OCI-LY7 (cell line): ENCODE results near the gene BTBD9. TPM values are rescaled to one million over a fixed set of nuclear protein-coding genes. Genes with fewer than 3 reads are reported as not detected.

ENCODE experiments used
- BruUV-seq: library from RNA; stranded (reverse); fragments of 400-500 nt; replicated peaks from 2 replicates; lab custom pipeline; 2021; lab: Mats Ljungman, UMichigan
- CTCF ChIA-PET: fragments of 300-600 bp; sonication (Branson Sonifier 250); formaldehyde crosslinking; loops from one replicate; lab custom pipeline; 2022; ENCODE audit warnings: antibody characterized with exemption; ENCODE audit not compliant: unreplicated experiment; lab: Charles Lee
- POLR2A ChIA-PET: fragments of 300-600 bp; sonication (Branson Sonifier 250); formaldehyde crosslinking; loops from one replicate; lab custom pipeline; 2022; ENCODE audit warnings: antibody characterized with exemption; lab: Charles Lee
- DNase-seq: peaks from one replicate; pipeline ENCODE4 v3.0.0-alpha.2; 2015; ENCODE audit warnings: low spot score
- H2AFZ ChIP-seq: fragments of 200-600 bp; sonication (generic), shearing (Covaris generic); 2 replicates; pipeline ENCODE4 v1.6.1; 2014; ENCODE audit warnings: mild to moderate bottlenecking, antibody characterized with exemption, low read length, moderate library complexity
- H3K27ac ChIP-seq: fragments of 200-600 bp; sonication (generic); 2 replicates; pipeline ENCODE4 v1.5.1; 2014; ENCODE audit warnings: mixed run types, low read depth, mild to moderate bottlenecking, moderate library complexity, low read length, inconsistent platforms; ENCODE audit not compliant: poor library complexity, severe bottlenecking
- H3K36me3 ChIP-seq: fragments of 200-600 bp; sonication (generic); 2 replicates; pipeline ENCODE4 v1.6.1; 2014; ENCODE audit warnings: mild to moderate bottlenecking, antibody characterized with exemption, low read length, moderate library complexity, mixed read lengths; ENCODE audit not compliant: insufficient read depth
- H3K4me1 ChIP-seq: fragments of 200-600 bp; sonication (generic); 2 replicates; pipeline ENCODE4 v1.5.1; 2014; ENCODE audit warnings: mild to moderate bottlenecking, low read length; ENCODE audit not compliant: insufficient read depth, poor library complexity, severe bottlenecking
- H3K4me2 ChIP-seq: fragments of 200-600 bp; sonication (generic); 2 replicates; pipeline ENCODE4 v1.6.1; 2014; ENCODE audit warnings: mild to moderate bottlenecking, low read length
- H3K4me3 ChIP-seq: fragments of 200-600 bp; sonication (generic); 2 replicates; pipeline ENCODE4 v1.5.1; 2014; ENCODE audit warnings: mild to moderate bottlenecking, low read depth, low read length; ENCODE audit not compliant: poor library complexity, severe bottlenecking
- H3K79me2 ChIP-seq: fragments of 200-600 bp; sonication (generic); 2 replicates; pipeline ENCODE4 v1.6.1; 2016; ENCODE audit warnings: low read depth, mild to moderate bottlenecking, low read length, moderate library complexity, mixed read lengths; ENCODE audit not compliant: insufficient read depth
- H3K9me2 ChIP-seq: fragments of 200-600 bp; sonication (generic); 2 replicates; pipeline ENCODE4 v1.6.1; 2016; ENCODE audit warnings: mild to moderate bottlenecking, low read length, mixed read lengths; ENCODE audit not compliant: insufficient read depth
- H3K9me3 ChIP-seq: fragments of 200-600 bp; sonication (generic); 2 replicates; pipeline ENCODE4 v1.6.1; 2014; ENCODE audit warnings: mild to moderate bottlenecking, mixed run types, low read length, mixed read lengths
- H4K20me1 ChIP-seq: fragments of 200-600 bp; sonication (generic); 2 replicates; pipeline ENCODE4 v1.6.1; 2014; ENCODE audit warnings: mild to moderate bottlenecking, antibody characterized with exemption, low read length, moderate library complexity, mixed read lengths; ENCODE audit not compliant: insufficient read depth
- EZH2phosphoT487 ChIP-seq: fragments of 200-600 bp; sonication (generic); IDR thresholded peaks from 2 replicates; pipeline ENCODE4 v1.6.1; 2018; ENCODE audit warnings: low read depth, borderline replicate concordance, mild to moderate bottlenecking, mixed run types, antibody characterized with exemption, low read length, moderate library complexity, mixed read lengths
- intact Hi-C: fragments of 100-400 bp; cut with micrococcal nuclease; formaldehyde crosslinking; loops from one replicate; pipeline ENCODE4 v1.10.0; 2022; ENCODE audit not compliant: unreplicated experiment
- total RNA-seq, 2 experiments: library from RNA; depleted of rRNA in 1 of 2; stranded (reverse); fragments of >200 nt in 1 of 2; shearing (Covaris generic) in 1 of 2; gene quantifications; 2 replicates each; pipeline ENCODE4 v1.2.3, GENCODE V29; 2014 to 2022
- TF ChIP-seq, protein P1 (sequence below): fragments of 200-600 bp; sonication (generic); conservative IDR thresholded peaks from 2 replicates; pipeline ENCODE4 v1.5.1; 2014; ENCODE audit warnings: mild to moderate bottlenecking, antibody characterized with exemption, low read length, moderate library complexity, mixed read lengths

The BTBD9 gene
- total RNA-seq, 2 experiments from 2014 or later = 5.9 to 7.3 TPM

DNA sequence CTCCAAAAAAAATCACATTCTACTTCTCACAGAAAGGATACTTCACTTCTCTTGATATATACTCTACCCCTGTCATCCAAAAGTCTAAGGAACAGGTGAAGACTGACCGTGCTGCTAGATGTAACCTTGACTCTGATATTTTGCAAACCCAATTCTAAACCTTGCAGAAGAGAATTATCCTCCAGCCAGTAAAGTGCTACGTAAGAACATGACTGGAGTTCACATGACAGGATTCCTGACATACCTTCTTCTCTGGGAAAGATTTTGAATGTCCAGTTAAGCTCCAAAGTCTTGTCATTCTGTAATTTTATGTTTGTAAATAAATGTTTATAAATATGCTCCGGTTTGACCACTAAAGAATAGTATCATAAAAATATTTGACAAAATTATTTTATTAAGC is 35.8 kb downstream of the BTBD9 start:
- Histone ChIP-seq H3K36me3 (no peaks in the 10 kb centered on the region), H3K4me1 (no peaks in the 10 kb centered on the region), H3K9me3 (no peaks in the 10 kb centered on the region), H3K79me2 (no peaks in the 10 kb centered on the region), H3K27ac (no peak overlapping the region), H3K4me3 (no peak overlapping the region), H3K4me2 (no peak overlapping the region), H3K9me2 (no peaks in the 10 kb centered on the region), H4K20me1 (no peaks in the 10 kb centered on the region), H2AFZ (no peak overlapping the region)
- ChIA-PET POLR2A (no interaction called here), CTCF (interaction anchor here (1.5 kb wide), 1 partner anchor 12 kb away, joined by 3 read pairs; no protein-coding TSS in a partner anchor)
- no peak for DNase-seq
- BruUV-seq = no TSS peak
- TF ChIP-seq EZH2phosphoT487 = no peak
- TF ChIP-seq, protein P1, sequence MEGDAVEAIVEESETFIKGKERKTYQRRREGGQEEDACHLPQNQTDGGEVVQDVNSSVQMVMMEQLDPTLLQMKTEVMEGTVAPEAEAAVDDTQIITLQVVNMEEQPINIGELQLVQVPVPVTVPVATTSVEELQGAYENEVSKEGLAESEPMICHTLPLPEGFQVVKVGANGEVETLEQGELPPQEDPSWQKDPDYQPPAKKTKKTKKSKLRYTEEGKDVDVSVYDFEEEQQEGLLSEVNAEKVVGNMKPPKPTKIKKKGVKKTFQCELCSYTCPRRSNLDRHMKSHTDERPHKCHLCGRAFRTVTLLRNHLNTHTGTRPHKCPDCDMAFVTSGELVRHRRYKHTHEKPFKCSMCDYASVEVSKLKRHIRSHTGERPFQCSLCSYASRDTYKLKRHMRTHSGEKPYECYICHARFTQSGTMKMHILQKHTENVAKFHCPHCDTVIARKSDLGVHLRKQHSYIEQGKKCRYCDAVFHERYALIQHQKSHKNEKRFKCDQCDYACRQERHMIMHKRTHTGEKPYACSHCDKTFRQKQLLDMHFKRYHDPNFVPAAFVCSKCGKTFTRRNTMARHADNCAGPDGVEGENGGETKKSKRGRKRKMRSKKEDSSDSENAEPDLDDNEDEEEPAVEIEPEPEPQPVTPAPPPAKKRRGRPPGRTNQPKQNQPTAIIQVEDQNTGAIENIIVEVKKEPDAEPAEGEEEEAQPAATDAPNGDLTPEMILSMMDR = no peak
- intact Hi-C loops = no loop called here

DNA sequence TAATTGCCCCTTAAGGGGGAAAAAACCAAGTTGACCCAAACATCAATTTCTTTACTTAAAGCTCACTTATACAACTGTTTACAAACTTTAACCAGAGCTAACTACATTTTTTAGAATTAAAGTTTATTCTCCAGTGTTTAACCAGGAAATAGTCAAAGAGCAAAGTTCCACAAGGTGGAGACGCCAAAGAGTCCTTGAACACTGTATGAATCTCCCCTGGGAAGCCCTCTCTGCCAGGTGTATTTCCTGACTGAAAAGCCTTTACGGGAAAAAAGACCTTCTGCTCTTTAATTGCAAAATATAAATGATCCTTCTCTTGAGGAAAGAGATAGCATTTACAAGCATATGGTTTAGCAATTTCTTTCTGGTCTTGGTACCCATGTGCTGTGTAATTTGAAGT is 36.2 kb downstream of the BTBD9 start:
- Histone ChIP-seq H3K79me2 (no peaks in the 10 kb centered on the region), H3K9me2 (no peaks in the 10 kb centered on the region), H3K27ac (no peak overlapping the region), H3K4me2 (no peak overlapping the region), H2AFZ (no peak overlapping the region), H3K9me3 (no peaks in the 10 kb centered on the region), H3K4me3 (no peak overlapping the region), H4K20me1 (no peaks in the 10 kb centered on the region), H3K4me1 (no peaks in the 10 kb centered on the region), H3K36me3 (no peaks in the 10 kb centered on the region)
- ChIA-PET POLR2A (no interaction called here), CTCF (interaction anchor here (1.5 kb wide), 1 partner anchor 11 kb away, joined by 3 read pairs; no protein-coding TSS in a partner anchor)
- intact Hi-C loops = no loop called here
- no peak for DNase-seq
- TF ChIP-seq EZH2phosphoT487 = no peak
- TF ChIP-seq, protein P1 = no peak
- no TSS peak for BruUV-seq

DNA sequence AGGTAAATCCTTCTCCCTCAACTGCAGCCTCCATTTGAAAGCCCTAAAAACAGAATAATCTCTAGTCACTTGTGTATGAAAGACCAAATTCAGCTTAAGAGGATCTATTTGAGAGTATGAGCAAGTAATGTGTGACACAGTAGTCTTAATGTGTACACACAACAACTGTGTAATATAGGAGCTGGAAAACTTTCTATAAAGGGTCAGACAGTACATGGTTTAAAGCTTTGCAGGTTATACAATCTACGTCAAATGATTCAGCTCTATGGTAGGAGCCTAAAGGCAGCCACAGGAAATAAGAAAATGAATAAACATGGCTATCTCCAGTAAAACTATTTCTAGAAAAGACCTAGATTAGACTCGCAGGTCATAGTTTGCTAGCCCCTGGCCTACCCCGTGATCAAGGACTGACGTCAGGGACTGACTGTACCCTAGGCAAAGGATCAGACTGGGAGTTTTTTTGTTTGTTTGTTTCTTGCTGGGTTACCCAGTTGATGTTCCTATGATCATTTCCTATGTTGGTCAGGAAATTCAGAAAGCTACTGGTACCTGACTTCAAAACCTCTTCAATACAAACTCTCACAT is 39.7 kb downstream of the BTBD9 start:
- BruUV-seq = no TSS peak
- H3K79me2 ChIP-seq = no peaks in the 10 kb centered on the region

More for the DNA sequence above, 39.7 kb downstream of the BTBD9 start:
- intact Hi-C loops = no loop called here
- Histone ChIP-seq H3K9me3 (no peaks in the 10 kb centered on the region), H3K27ac (no peak overlapping the region), H2AFZ (no peak overlapping the region), H3K4me2 (no peak overlapping the region), H3K4me1 (no peaks in the 10 kb centered on the region), H4K20me1 (no peaks in the 10 kb centered on the region), H3K9me2 (no peaks in the 10 kb centered on the region), H3K36me3 (no peaks in the 10 kb centered on the region), H3K4me3 (no peak overlapping the region)
- TF ChIP-seq EZH2phosphoT487 = no peak
- ChIA-PET POLR2A (interaction anchor here (0.8 to 2.1 kb wide), 4 partner anchors 10 to 39 kb away, joined by 3 to 6 read pairs (median 4); no protein-coding TSS in a partner anchor), CTCF (interaction anchor here (0.5 kb wide), 1 partner anchor 39 kb away, joined by 5 read pairs; no protein-coding TSS in a partner anchor)
- DNase-seq = no peak
